Nephron (organoid): ENCODE data around the gene MPP7.

Experiments
- H3K27ac Mint-ChIP-seq, 3 experiments: 2 replicates each; pipeline ENCODE4 v1.8.0; 2020; ENCODE audit warnings: mixed read lengths in 3 of 3, mild to moderate bottlenecking in 2 of 3, moderate library complexity in 1 of 3
- H3K27me3 Mint-ChIP-seq: 2 replicates; pipeline ENCODE4 v1.8.0; 2021; ENCODE audit warnings: low read depth, mild to moderate bottlenecking, moderate library complexity, mixed read lengths
- H3K36me3 Mint-ChIP-seq: 2 replicates; pipeline ENCODE4 v1.8.0; 2020; ENCODE audit warnings: low read depth, mixed read lengths
- H3K4me1 Mint-ChIP-seq: 2 replicates; pipeline ENCODE4 v1.8.0; 2020; ENCODE audit warnings: mixed read lengths
- H3K4me3 Mint-ChIP-seq, 3 experiments: 2 replicates each; pipeline ENCODE4 v1.8.0; 2020; ENCODE audit warnings: mild to moderate bottlenecking in 3 of 3, mixed read lengths in 3 of 3, moderate library complexity in 2 of 3
- H3K9me3 Mint-ChIP-seq: 2 replicates; pipeline ENCODE4 v1.8.0; 2020; ENCODE audit warnings: mixed read lengths
- CTCF ChIP-seq, 3 experiments: fragments of 200-600 bp; sonication (generic); IDR thresholded peaks; one replicate each; pipeline ENCODE4 v1.5.0; 2021; ENCODE audit warnings: antibody characterized with exemption in 3 of 3; ENCODE audit not compliant: unreplicated experiment in 3 of 3

Gene MPP7

DNA sequence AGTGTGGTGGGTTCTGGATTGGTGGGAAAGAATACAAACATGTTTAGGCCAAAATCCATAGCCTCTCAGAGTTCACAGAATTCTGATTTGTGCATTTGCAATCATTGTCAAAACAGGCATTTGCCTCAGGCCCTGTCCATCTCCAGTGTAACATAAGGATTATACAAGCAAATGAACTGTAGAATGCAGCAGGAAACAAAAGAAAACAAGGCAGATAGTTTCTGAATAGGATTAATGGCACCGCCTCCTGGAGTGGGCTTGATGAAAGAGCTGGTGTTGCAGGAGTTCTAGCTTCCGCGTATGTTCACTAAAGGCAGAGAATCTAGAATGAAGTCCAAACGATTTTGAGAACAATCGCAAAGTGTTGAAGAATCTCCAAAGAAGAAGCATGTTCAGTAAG lies 11.3 kb upstream of the MPP7 start:
- no peak overlapping the region for H3K4me3 Mint-ChIP-seq
- no peak overlapping the region for H3K27ac Mint-ChIP-seq

DNA sequence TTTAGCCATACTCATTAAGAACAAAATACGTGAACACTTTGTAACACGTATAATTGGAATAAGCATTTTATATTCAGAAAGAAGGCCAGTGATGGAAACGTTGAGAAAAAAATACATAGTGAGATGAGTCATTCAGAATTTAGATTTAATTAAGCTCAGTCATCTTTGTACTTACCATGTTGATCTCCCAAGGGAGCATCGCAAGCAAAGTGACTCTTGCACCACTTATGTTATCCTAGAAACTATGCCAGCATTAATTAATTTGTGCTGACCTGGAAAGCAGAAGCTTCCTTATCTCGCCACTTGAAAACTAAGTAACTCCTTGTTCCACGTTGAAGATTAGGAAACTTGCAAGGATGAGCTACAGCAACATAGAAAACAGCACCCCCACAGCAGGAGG lies 9.7 kb upstream of the MPP7 start:
- no peaks in the 10 kb centered on the region for H3K36me3 Mint-ChIP-seq
- no peaks in the 10 kb centered on the region for H3K4me1 Mint-ChIP-seq
- H3K9me3 Mint-ChIP-seq, result peaks cover 4% of the 10 kb centered on the region
- no peak overlapping the region for H3K4me3 Mint-ChIP-seq
- peaks cover 27% of the 10 kb centered on the region for H3K27me3 Mint-ChIP-seq
- H3K27ac Mint-ChIP-seq, result no peak overlapping the region
- no peak for TF ChIP-seq CTCF (IDR thresholded peaks at IDR 0.05; ENCODE audit: unreplicated experiment in 3 of 3)

More for the DNA sequence above, 11.3 kb upstream of the MPP7 start:
- Mint-ChIP-seq H3K4me1 (no peaks in the 10 kb centered on the region), H3K9me3 (peaks cover 4% of the 10 kb centered on the region), H3K36me3 (no peaks in the 10 kb centered on the region), H3K27me3 (peaks cover 22% of the 10 kb centered on the region)
- no peak for TF ChIP-seq CTCF (IDR thresholded peaks at IDR 0.05; ENCODE audit: unreplicated experiment in 3 of 3)

GRCh38 chr10:28311104-28311503 lies 8.2 kb upstream of the MPP7 start:
- H3K4me3 Mint-ChIP-seq, result no peak overlapping the region
- no peaks in the 10 kb centered on the region for H3K36me3 Mint-ChIP-seq
- H3K4me1 Mint-ChIP-seq, result no peaks in the 10 kb centered on the region
- H3K27ac Mint-ChIP-seq, result no peak overlapping the region
- peaks cover 39% of the 10 kb centered on the region for H3K27me3 Mint-ChIP-seq
- peaks cover 4% of the 10 kb centered on the region for H3K9me3 Mint-ChIP-seq
- no peak for TF ChIP-seq CTCF (IDR thresholded peaks at IDR 0.05; ENCODE audit: unreplicated experiment in 3 of 3)

GRCh38 chr10:28307267-28307666 lies 4.4 kb upstream of the MPP7 start:
- H3K9me3 Mint-ChIP-seq, result peaks cover 2% of the 10 kb centered on the region
- no peak for TF ChIP-seq CTCF (IDR thresholded peaks at IDR 0.05; ENCODE audit: unreplicated experiment in 3 of 3)
- no peaks in the 10 kb centered on the region for H3K4me1 Mint-ChIP-seq
- peaks cover 58% of the 10 kb centered on the region for H3K27me3 Mint-ChIP-seq
- no peak overlapping the region for H3K4me3 Mint-ChIP-seq
- no peak overlapping the region for H3K27ac Mint-ChIP-seq
- H3K36me3 Mint-ChIP-seq, result no peaks in the 10 kb centered on the region

GRCh38 chr10:28305553-28305952 lies 2.7 kb upstream of the MPP7 start:
- Mint-ChIP-seq H3K4me1 (no peaks in the 10 kb centered on the region), H3K36me3 (no peaks in the 10 kb centered on the region)

More at GRCh38 chr10:28305553-28305952, 2.7 kb upstream of the MPP7 start:
- H3K4me3 Mint-ChIP-seq, result no peak overlapping the region
- no peak overlapping the region for H3K27ac Mint-ChIP-seq
- H3K27me3 Mint-ChIP-seq, result peaks cover 72% of the 10 kb centered on the region
- TF ChIP-seq CTCF (IDR thresholded peaks at IDR 0.05; ENCODE audit: unreplicated experiment in 3 of 3), result no peak
- no peaks in the 10 kb centered on the region for H3K9me3 Mint-ChIP-seq
